ENCODE measurements around the gene CISD3. TPM values are rescaled to one million over a fixed set of nuclear protein-coding genes. Genes with fewer than 3 reads are reported as not detected.

The CISD3 gene
- polyA plus RNA-seq (ENCODE audit: insufficient read depth in 1 of 5, insufficient read length in 5 of 5, low replicate concordance in 1 of 5): 10 to 100 TPM in 3 of 5 donors, 1 to 10 TPM in 2; 9.5 to 20.5 (median 11.5) TPM
- long read RNA-seq, donor 1, transcript CISD3-204 (4 exons, 2,074 nt): major isoform, 23 of 27 reads
- long read RNA-seq, donor 1, partial matches to known transcripts: 0 of 27 reads
- long read RNA-seq, donor 1, other reads (novel, unspliced or antisense): 0 of 27 reads
- long read RNA-seq, donor 2, transcript CISD3-204 (4 exons, 2,074 nt): major isoform, 13 of 40 reads
- long read RNA-seq, donor 2, partial matches to known transcripts: 24 of 40 reads
- long read RNA-seq, donor 2, other reads (novel, unspliced or antisense): 0 of 40 reads
- long read RNA-seq, donor 3, transcript CISD3-204 (4 exons, 2,074 nt): major isoform, 17 of 21 reads
- long read RNA-seq, donor 3, partial matches to known transcripts: 0 of 21 reads
- long read RNA-seq, donor 3, other reads (novel, unspliced or antisense): 0 of 21 reads
- long read RNA-seq, donor 4, partial matches to known transcripts: 56 of 63 reads
- long read RNA-seq, donor 4, other reads (novel, unspliced or antisense): 0 of 63 reads
- long read RNA-seq, donor 5, transcript CISD3-204 (4 exons, 2,074 nt): major isoform, 29 of 31 reads
- long read RNA-seq, donor 5, partial matches to known transcripts: 0 of 31 reads
- long read RNA-seq, donor 5, other reads (novel, unspliced or antisense): 0 of 31 reads
- long read RNA-seq, donor 6, transcript CISD3-204 (4 exons, 2,074 nt): major isoform, 15 of 127 reads
- long read RNA-seq, donor 6, transcript CISD3-206 (3 exons, 2,326 nt): minor isoform, 9 of 127 reads
- long read RNA-seq, donor 6, partial matches to known transcripts: 56 of 127 reads
- long read RNA-seq, donor 6, other reads (novel, unspliced or antisense): 46 of 127 reads
- long read RNA-seq, donor 7, transcript CISD3-204 (4 exons, 2,074 nt): major isoform, 27 of 30 reads
- long read RNA-seq, donor 7, partial matches to known transcripts: 0 of 30 reads
- long read RNA-seq, donor 7, other reads (novel, unspliced or antisense): 0 of 30 reads
- long read RNA-seq, donor 8, transcript CISD3-204 (4 exons, 2,074 nt): major isoform, 5 of 6 reads
- long read RNA-seq, donor 8, partial matches to known transcripts: 0 of 6 reads
- long read RNA-seq, donor 8, other reads (novel, unspliced or antisense): 0 of 6 reads

- peak; percentile 82 to 84 for DNase-seq
These were observed at the start of gene CISD3 for GRCh38 chr17:38729886-38730525. CISD3 (plus strand) TSS chr17:38730341; CDS start chr17:38730359, 18 bp downstream.

GRCh38 chr17:38681096-38681495 is 49.0 kb upstream of the CISD3 start:
- DNase-seq: no peak

GRCh38 chr17:38685491-38685890 is 44.6 kb upstream of the CISD3 start:
- no peak for DNase-seq

- no peak for DNase-seq
These were observed 42.9 kb upstream of the CISD3 start for GRCh38 chr17:38687286-38687685.

- no peak for DNase-seq
These were observed 39.8 kb upstream of the CISD3 start for GRCh38 chr17:38690386-38690785.

GRCh38 chr17:38691154-38691553 is 39.0 kb upstream of the CISD3 start:
- DNase-seq: no peak

GRCh38 chr17:38693700-38694329 is 36.3 kb upstream of the CISD3 start:
- peak; percentile 92 to 94 for DNase-seq

- DNase-seq: no peak
These were observed 32.9 kb upstream of the CISD3 start for GRCh38 chr17:38697061-38697820.

- no peak for DNase-seq
These were observed 31.4 kb upstream of the CISD3 start for GRCh38 chr17:38698760-38699159.

GRCh38 chr17:38701504-38702165 is 28.5 kb upstream of the CISD3 start:
- peak in 1 of 2 donors; percentile 59 for DNase-seq

- peak; percentile 86 to 87 for DNase-seq
These were observed 27.8 kb upstream of the CISD3 start for GRCh38 chr17:38702166-38702915.

GRCh38 chr17:38702916-38703741 is 27.0 kb upstream of the CISD3 start:
- no peak for DNase-seq

- DNase-seq: peak; percentile 79 to 81
These were observed 26.2 kb upstream of the CISD3 start for GRCh38 chr17:38703742-38704605.

- peak in 1 of 2 donors; percentile 72 for DNase-seq
These were observed 25.3 kb upstream of the CISD3 start, which contains the start of gene MLLT6 for GRCh38 chr17:38704606-38705522. MLLT6 (plus strand) TSS chr17:38705273; CDS start chr17:38705633, 360 bp downstream.

- DNase-seq: no peak
These were observed 24.7 kb upstream of the CISD3 start for GRCh38 chr17:38705523-38705802.
